Smooth muscle cell (in vitro differentiated cells): ENCODE measurements around the gene HMCN2. TPM values are rescaled to one million over a fixed set of nuclear protein-coding genes. Genes with fewer than 3 reads are reported as not detected.

Experiments
- DNase-seq: peaks from one replicate; lab custom pipeline; 2025; ENCODE audit not compliant: unreplicated experiment; lab: John Stamatoyannopoulos, UW
- H2AFZ ChIP-seq: fragments of 200-600 bp; sonication (generic); 2 replicates; pipeline ENCODE4 v1.6.0; 2016; ENCODE audit warnings: antibody characterized with exemption, low read depth, mild to moderate bottlenecking
- H3F3A ChIP-seq: fragments of 200-600 bp; sonication (generic); 2 replicates; pipeline ENCODE4 v1.6.0; 2017; ENCODE audit warnings: antibody characterized with exemption, low read depth
- H3K27ac ChIP-seq: fragments of 200-600 bp; sonication (generic); 2 replicates; pipeline ENCODE4 v1.5.1; 2016; ENCODE audit warnings: low read depth, mild to moderate bottlenecking
- H3K27me3 ChIP-seq: fragments of 200-600 bp; sonication (generic); 2 replicates; pipeline ENCODE4 v1.6.1; 2016; ENCODE audit warnings: low read depth, mild to moderate bottlenecking
- H3K36me3 ChIP-seq: fragments of 200-600 bp; sonication (generic); 2 replicates; pipeline ENCODE4 v1.5.1; 2016; ENCODE audit warnings: low read depth
- H3K4me1 ChIP-seq: fragments of 200-600 bp; sonication (generic); 2 replicates; pipeline ENCODE4 v1.5.1; 2016; ENCODE audit warnings: low read depth
- H3K4me2 ChIP-seq: fragments of 200-600 bp; sonication (generic); 2 replicates; pipeline ENCODE4 v1.6.0; 2016; ENCODE audit warnings: mild to moderate bottlenecking
- H3K4me3 ChIP-seq: fragments of 200-600 bp; sonication (generic); 2 replicates; pipeline ENCODE4 v1.5.1; 2016; ENCODE audit warnings: mild to moderate bottlenecking
- H3K79me2 ChIP-seq: fragments of 200-600 bp; sonication (generic); 2 replicates; pipeline ENCODE4 v1.6.0; 2016; ENCODE audit warnings: low read depth, mild to moderate bottlenecking
- H3K9ac ChIP-seq: fragments of 200-600 bp; sonication (generic); 2 replicates; pipeline ENCODE4 v1.6.0; 2016; ENCODE audit warnings: low read depth
- H3K9me3 ChIP-seq: fragments of 200-600 bp; sonication (generic); replicated peaks from 2 replicates; pipeline ENCODE4 v1.5.1; 2016; ENCODE audit warnings: low read depth
- H4K20me1 ChIP-seq: fragments of 200-600 bp; sonication (generic); 2 replicates; pipeline ENCODE4 v1.6.0; 2016; ENCODE audit warnings: low read depth
- WGBS: methylation state at CpG from one replicate; pipeline ENCODE4 v1.1.7; 2016; ENCODE audit warnings: low lambda C conversion rate; 5-methylcytosine and 5-hydroxymethylcytosine counted together
- polyA plus RNA-seq: library from polyadenylated mRNA; unstranded; fragments of >200 nt; fragmentation: Nextera tagmentation; extraction: Ambion mirVana; gene quantifications from 2 replicates; pipeline ENCODE4 v1.2.1, GENCODE V29; 2016
- total RNA-seq: library from RNA; depleted of rRNA; stranded (reverse); fragments of >200 nt; gene quantifications from 2 replicates; pipeline ENCODE4 v1.2.3, GENCODE V29; 2014
- TF ChIP-seq, protein P1 (sequence below): fragments of 200-600 bp; sonication (generic); IDR thresholded peaks from 2 replicates; pipeline ENCODE4 v1.5.1; 2017; ENCODE audit warnings: borderline replicate concordance, mild to moderate bottlenecking, antibody characterized with exemption; ENCODE audit not compliant: insufficient read depth, poor library complexity, severe bottlenecking

HMCN2 gene
- total and polyA plus RNA-seq, 2 experiments from 2014 or later: under 0.01 TPM; not detected in 1

DNA sequence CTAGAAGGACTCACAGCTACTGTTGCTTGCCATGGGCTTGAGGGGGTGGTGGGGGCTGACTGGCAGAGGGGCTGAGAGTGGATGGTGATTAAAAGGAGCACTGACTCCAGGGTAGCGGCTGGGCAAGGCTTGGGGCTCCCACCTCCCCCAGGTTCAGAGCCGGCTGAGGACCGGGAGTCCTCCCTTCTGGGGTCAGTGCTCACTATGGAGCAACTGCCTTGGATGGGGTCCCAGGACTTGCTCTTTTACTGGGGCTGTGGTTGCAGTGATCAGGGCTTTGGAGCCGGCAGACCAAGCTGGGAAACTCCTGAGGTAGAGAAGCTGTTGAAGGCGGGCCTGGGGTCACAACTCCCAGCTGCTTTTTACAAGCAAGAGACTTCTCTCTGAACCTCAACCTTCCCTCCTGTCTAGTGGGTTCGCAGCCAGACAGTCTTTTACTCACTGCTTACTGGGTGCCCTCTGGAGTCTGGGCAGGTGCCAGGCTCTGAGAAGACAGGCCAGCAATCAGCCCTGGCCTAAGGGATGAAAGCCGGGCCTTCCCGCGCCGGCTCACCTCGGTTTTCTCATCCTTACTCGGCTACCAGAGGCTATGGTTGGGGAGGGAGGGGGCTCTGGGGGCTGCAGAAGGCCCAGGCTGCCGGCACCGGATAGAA is 178.4 kb downstream of the HMCN2 start:
- H3K4me2 ChIP-seq: peak overlapping the region; percentile 96
- DNase-seq: no peak
- H3K4me3 ChIP-seq: peak overlapping the region; percentile 61
- H3K4me1 ChIP-seq: peaks cover 33% of the 10 kb centered on the region
- no peaks in the 10 kb centered on the region for H3K9me3 ChIP-seq
- TF ChIP-seq, protein P1, sequence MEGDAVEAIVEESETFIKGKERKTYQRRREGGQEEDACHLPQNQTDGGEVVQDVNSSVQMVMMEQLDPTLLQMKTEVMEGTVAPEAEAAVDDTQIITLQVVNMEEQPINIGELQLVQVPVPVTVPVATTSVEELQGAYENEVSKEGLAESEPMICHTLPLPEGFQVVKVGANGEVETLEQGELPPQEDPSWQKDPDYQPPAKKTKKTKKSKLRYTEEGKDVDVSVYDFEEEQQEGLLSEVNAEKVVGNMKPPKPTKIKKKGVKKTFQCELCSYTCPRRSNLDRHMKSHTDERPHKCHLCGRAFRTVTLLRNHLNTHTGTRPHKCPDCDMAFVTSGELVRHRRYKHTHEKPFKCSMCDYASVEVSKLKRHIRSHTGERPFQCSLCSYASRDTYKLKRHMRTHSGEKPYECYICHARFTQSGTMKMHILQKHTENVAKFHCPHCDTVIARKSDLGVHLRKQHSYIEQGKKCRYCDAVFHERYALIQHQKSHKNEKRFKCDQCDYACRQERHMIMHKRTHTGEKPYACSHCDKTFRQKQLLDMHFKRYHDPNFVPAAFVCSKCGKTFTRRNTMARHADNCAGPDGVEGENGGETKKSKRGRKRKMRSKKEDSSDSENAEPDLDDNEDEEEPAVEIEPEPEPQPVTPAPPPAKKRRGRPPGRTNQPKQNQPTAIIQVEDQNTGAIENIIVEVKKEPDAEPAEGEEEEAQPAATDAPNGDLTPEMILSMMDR: no peak
- H3K79me2 ChIP-seq: peaks cover 3% of the 10 kb centered on the region
- no peak overlapping the region for H3K27ac ChIP-seq
- H3K9ac ChIP-seq: no peak overlapping the region
- no peak overlapping the region for H2AFZ ChIP-seq
- peaks cover 7% of the 10 kb centered on the region for H4K20me1 ChIP-seq
- WGBS: 63% methylated on average over 13 of the region's 14 CpGs
- no peaks in the 10 kb centered on the region for H3K27me3 ChIP-seq
- H3F3A ChIP-seq: no peaks in the 10 kb centered on the region
- no peaks in the 10 kb centered on the region for H3K36me3 ChIP-seq

DNA sequence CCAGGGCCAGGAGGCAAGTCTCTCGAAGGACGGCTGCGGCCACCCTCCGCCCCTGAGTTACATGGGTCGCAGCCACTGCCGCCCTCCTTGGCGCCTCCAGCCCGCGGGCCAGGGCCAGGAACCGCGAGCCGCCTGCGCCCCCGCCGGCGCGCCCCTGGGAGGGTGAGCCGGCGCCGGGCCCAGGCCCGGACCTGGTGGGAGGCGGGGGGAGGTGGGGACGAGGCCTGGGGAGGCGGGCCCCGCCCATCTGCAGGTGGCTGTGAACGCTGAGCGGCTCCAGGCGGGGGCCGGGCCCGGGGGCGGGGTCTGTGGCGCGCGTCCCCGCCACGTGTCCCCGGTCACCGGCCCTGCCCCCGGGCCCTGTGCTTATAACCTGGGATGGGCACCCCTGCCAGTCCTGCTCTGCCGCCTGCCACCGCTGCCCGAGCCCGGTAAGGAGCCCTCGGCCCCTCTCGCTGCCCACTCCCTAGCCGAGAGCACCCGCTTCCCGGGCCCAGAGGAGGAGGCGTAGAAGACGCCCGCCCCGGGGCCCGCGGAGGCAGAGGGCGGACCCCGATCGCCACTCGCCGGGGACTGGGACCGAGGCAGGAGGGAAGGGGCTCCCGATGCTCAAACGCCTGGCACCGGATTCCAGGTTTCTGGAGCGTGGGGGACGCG is 179.1 kb downstream of the HMCN2 start, which contains the start of gene ASS1:
Gene ASS1, plus strand, starts transcription at position 397 of the 657 bp plus-strand sequence. CDS start 7,268 bp downstream, outside the sequence.
- H3K9ac ChIP-seq: peak within 1 kb of the TSS; percentile 60
- H3K36me3 ChIP-seq: no peaks in the 10 kb centered on the region
- peak within 1 kb of the TSS; percentile 79 for H3K27ac ChIP-seq
- peak within 1 kb of the TSS; percentile 61 for H3K4me3 ChIP-seq
- peaks cover 7% of the 10 kb centered on the region for H4K20me1 ChIP-seq
- H3K4me2 ChIP-seq: peak within 1 kb of the TSS; percentile 96
- TF ChIP-seq, protein P1: no peak
- H3K9me3 ChIP-seq: no peaks in the 10 kb centered on the region
- no peaks in the 10 kb centered on the region for H3K27me3 ChIP-seq
- peaks cover 33% of the 10 kb centered on the region for H3K4me1 ChIP-seq
- no peaks in the 10 kb centered on the region for H3F3A ChIP-seq
- peak; percentile 26 for DNase-seq
- peaks cover 3% of the 10 kb centered on the region for H3K79me2 ChIP-seq
- WGBS: under 1% methylated on average over 26 of the region's 66 CpGs
- peak within 1 kb of the TSS; percentile 89 for H2AFZ ChIP-seq

DNA sequence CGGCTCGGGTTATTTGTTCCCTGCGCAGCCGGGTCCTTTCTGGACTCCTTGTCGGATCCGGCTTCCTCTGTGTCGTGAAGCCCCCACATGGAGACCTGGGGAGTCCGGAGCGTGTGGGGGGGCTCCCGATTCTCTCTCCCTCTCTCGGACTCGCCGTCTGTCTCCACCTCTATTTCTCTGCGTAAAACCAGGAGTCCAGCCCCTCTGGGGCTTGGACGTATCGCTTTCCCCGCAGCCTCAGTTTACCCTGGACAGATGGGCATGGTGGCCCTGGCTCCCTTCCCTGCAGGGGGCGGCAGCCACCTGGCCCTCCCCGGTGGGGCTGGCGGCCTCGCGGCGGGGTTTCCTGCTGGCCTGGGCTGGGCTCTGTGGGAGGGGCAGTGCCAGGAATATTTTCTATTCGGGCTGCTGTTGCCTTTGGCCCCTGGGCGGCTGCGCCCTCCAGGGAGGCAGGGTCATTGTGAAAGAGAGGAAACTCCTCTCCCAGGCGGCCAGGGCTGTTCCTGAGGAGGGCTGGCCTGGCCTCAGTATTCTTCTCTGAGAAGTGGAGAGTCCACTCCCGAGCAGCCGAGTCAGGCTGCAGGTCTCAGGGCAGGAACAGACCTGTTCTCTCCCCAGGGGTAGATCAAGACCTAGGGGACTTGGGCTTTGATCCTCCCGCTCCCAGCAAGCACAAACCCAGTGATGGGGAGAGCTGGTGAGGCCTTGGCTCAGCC is 179.9 kb downstream of the HMCN2 start:
- H3K9me3 ChIP-seq: no peaks in the 10 kb centered on the region
- no peaks in the 10 kb centered on the region for H3K36me3 ChIP-seq
- H3K79me2 ChIP-seq: peaks cover 3% of the 10 kb centered on the region
- TF ChIP-seq, protein P1: no peak
- H3K4me1 ChIP-seq: peaks cover 33% of the 10 kb centered on the region
- peak overlapping the region; percentile 61 for H3K4me3 ChIP-seq
- H4K20me1 ChIP-seq: peaks cover 7% of the 10 kb centered on the region
- H3F3A ChIP-seq: no peaks in the 10 kb centered on the region
- DNase-seq: peak; percentile 47
- no peaks in the 10 kb centered on the region for H3K27me3 ChIP-seq
- WGBS: 5% methylated on average over 26 of the region's 30 CpGs
- peak overlapping the region; percentile 96 for H3K4me2 ChIP-seq
- peak overlapping the region; percentile 89 for H2AFZ ChIP-seq
- peak overlapping the region; percentile 60 for H3K9ac ChIP-seq
- H3K27ac ChIP-seq: peak overlapping the region; percentile 79
